CD4-positive, alpha-beta memory T cell (primary cell): Measurements from ENCODE around the gene MR1. TPM values are rescaled to one million over a fixed set of nuclear protein-coding genes. Genes with fewer than 3 reads are reported as not detected.
A peak's percentile ranks its signal among the peaks of the same experiment; 100 is the strongest.

Experiments
- CTCF ChIA-PET: fragments of 350-600 bp; sonication (Branson Sonifier 250); formaldehyde crosslinking; loops from one replicate; lab custom pipeline; 2021; ENCODE audit warnings: inconsistent platforms; ENCODE audit not compliant: partially characterized antibody; lab: Charles Lee
- POLR2A ChIA-PET: fragments of 350-600 bp; sonication (Branson Sonifier 250); formaldehyde crosslinking; loops from one replicate; lab custom pipeline; 2021; ENCODE audit not compliant: partially characterized antibody; lab: Charles Lee
- DNase-seq, 5 donors: peaks; one replicate each; pipeline versions ENCODE4 v3.0.0 to v3.0.0-alpha.2; 2020 to 2022; ENCODE audit warnings: mixed read lengths in 1 of 5
- H3K27ac ChIP-seq: one replicate; pipeline ENCODE4 v1.7.0; 2013; ENCODE audit warnings: low read depth, low read length
- H3K27me3 ChIP-seq: 2 replicates; pipeline ENCODE4 v1.7.0; 2013; ENCODE audit warnings: mild to moderate bottlenecking, low read length, moderate library complexity; ENCODE audit not compliant: insufficient read depth
- H3K36me3 ChIP-seq: 2 replicates; pipeline ENCODE4 v1.7.0; 2013; ENCODE audit warnings: mild to moderate bottlenecking, low read length, moderate library complexity; ENCODE audit not compliant: insufficient read depth
- H3K4me1 ChIP-seq: 2 replicates; pipeline ENCODE4 v1.7.0; 2013; ENCODE audit warnings: mild to moderate bottlenecking, low read length, moderate library complexity; ENCODE audit not compliant: insufficient read depth
- H3K4me3 ChIP-seq, 2 donors: one replicate each; pipeline ENCODE4 v1.7.0; 2013; ENCODE audit warnings: low read length in 2 of 2, mild to moderate bottlenecking in 1 of 2
- H3K9me3 ChIP-seq, 2 donors: one replicate each; pipeline ENCODE4 v1.7.0; 2013; ENCODE audit warnings: low read length in 2 of 2, control low read depth in 1 of 2; ENCODE audit not compliant: control insufficient read depth in 1 of 2
- H3K27ac Mint-ChIP-seq, 7 donors: one replicate each; pipeline ENCODE4 v1.8.0; 2020 to 2021; ENCODE audit warnings: mixed read lengths in 7 of 7, mild to moderate bottlenecking in 6 of 7, inconsistent platforms in 3 of 7, moderate library complexity in 3 of 7
- H3K27me3 Mint-ChIP-seq, 2 donors: one replicate each; pipeline ENCODE4 v1.8.0; 2020 to 2021; ENCODE audit warnings: mixed read lengths in 2 of 2
- H3K36me3 Mint-ChIP-seq, 2 donors: one replicate each; pipeline ENCODE4 v1.8.0; 2020 to 2021; ENCODE audit warnings: mixed read lengths in 2 of 2, inconsistent platforms in 1 of 2, mild to moderate bottlenecking in 1 of 2
- H3K4me1 Mint-ChIP-seq, 4 donors: one replicate each; pipeline ENCODE4 v1.8.0; 2020 to 2021; ENCODE audit warnings: mixed read lengths in 4 of 4, mild to moderate bottlenecking in 1 of 4
- H3K4me3 Mint-ChIP-seq, 8 donors: one replicate each; pipeline ENCODE4 v1.8.0; 2020 to 2021; ENCODE audit warnings: mixed read lengths in 8 of 8, mild to moderate bottlenecking in 7 of 8, moderate library complexity in 6 of 8, inconsistent platforms in 3 of 8
- H3K9me3 Mint-ChIP-seq, 8 donors: one replicate each; pipeline ENCODE4 v1.8.0; 2020 to 2021; ENCODE audit warnings: mixed read lengths in 8 of 8, mild to moderate bottlenecking in 5 of 8, inconsistent platforms in 3 of 8, moderate library complexity in 1 of 8
- intact Hi-C: fragments of 100-400 bp; cut with micrococcal nuclease; formaldehyde crosslinking; loops from one replicate; pipeline ENCODE4 v1.15.1; 2023
- polyA plus RNA-seq, 2 donors: library from polyadenylated mRNA; unstranded; fragments of 300-500 nt; fragmentation: Illumina TruSeq; gene quantifications; one replicate each; pipeline ENCODE4 v1.2.3, GENCODE V29; 2021
- total RNA-seq, 2 experiments: library from RNA; stranded (reverse); gene quantifications; one replicate each; pipeline ENCODE4 v1.2.3, GENCODE V29; 2021

MR1 gene
- total and polyA plus RNA-seq, 4 experiments from 2014 or later = 31.5 to 38.6 (median 32.5) TPM

- Histone ChIP-seq H3K27ac (peak within 1 kb of the TSS; percentile 100), H3K4me1 (peaks cover 40% of the 10 kb centered on the region), H3K27me3 (no peaks in the 10 kb centered on the region), H3K4me3 (peak within 1 kb of the TSS; percentile 68 to 69), H3K9me3 (no peaks in the 10 kb centered on the region), H3K36me3 (no peaks in the 10 kb centered on the region)
- H3K36me3 Mint-ChIP-seq = peaks cover 10 to 29% of the 10 kb centered on the region in 2 donors
- ChIA-PET CTCF (interaction anchor here (1.3 to 11.4 kb wide), 3 partner anchors 9 to 55 kb away, joined by 3 to 311 read pairs (median 75); no protein-coding TSS in a partner anchor), POLR2A (interaction anchor here (0.7 to 14.9 kb wide), 18 partner anchors 9 to 585 kb away, joined by 3 to 508 read pairs (median 12); partner anchors contain the start of genes ACBD6, MR1 and STX6)
- intact Hi-C loops = loop anchor here (1.0 to 5.0 kb wide), 9 partner anchors 17 to 586 kb away; partner anchors contain the start of genes ACBD6, MR1, STX6 and XPR1
- peaks cover 29 to 63% (median 40%) of the 10 kb centered on the region in 4 donors for H3K4me1 Mint-ChIP-seq
- peak within 1 kb of the TSS; percentile 98 to 100 (median 99) for H3K4me3 Mint-ChIP-seq
- no peaks in the 10 kb centered on the region for H3K27me3 Mint-ChIP-seq
- peaks cover 0 to 6% (median 0%) of the 10 kb centered on the region in 8 donors for H3K9me3 Mint-ChIP-seq
- DNase-seq = peak; percentile 93 to 95 (median 95)
- peak within 1 kb of the TSS; percentile 96 to 99 (median 99) for H3K27ac Mint-ChIP-seq
These were observed 54.6 kb downstream of the MR1 start, which contains the start of gene IER5 for GRCh38 chr1:181088079-181089016. Gene IER5 (plus strand): TSS chr1:181088700. CDS start chr1:181088903, 203 bp downstream.

- peaks cover 10 to 29% of the 10 kb centered on the region in 2 donors for H3K36me3 Mint-ChIP-seq
- H3K27ac Mint-ChIP-seq = peak overlapping the region; percentile 96 to 99 (median 99)
- no peaks in the 10 kb centered on the region for H3K27me3 ChIP-seq
- peak overlapping the region; percentile 68 to 69 for H3K4me3 ChIP-seq
- H3K9me3 ChIP-seq = no peaks in the 10 kb centered on the region
- ChIA-PET CTCF (interaction anchor here (1.3 to 11.4 kb wide), 4 partner anchors 8 to 77 kb away, joined by 3 to 311 read pairs (median 42); no protein-coding TSS in a partner anchor), POLR2A (interaction anchor here (0.7 to 14.9 kb wide), 18 partner anchors 8 to 586 kb away, joined by 3 to 508 read pairs (median 12); partner anchors contain the start of genes ACBD6, MR1 and STX6)
- H3K4me3 Mint-ChIP-seq = peak overlapping the region; percentile 98 to 100 (median 99)
- intact Hi-C loops = loop anchor here (2.0 to 5.0 kb wide), 3 partner anchors 66 to 587 kb away; partner anchors contain the start of genes ACBD6, STX6 and XPR1
- H3K27ac ChIP-seq = peak overlapping the region; percentile 100
- H3K4me1 ChIP-seq = peaks cover 39% of the 10 kb centered on the region
- peaks cover 28 to 61% (median 39%) of the 10 kb centered on the region in 4 donors for H3K4me1 Mint-ChIP-seq
- H3K27me3 Mint-ChIP-seq = no peaks in the 10 kb centered on the region
- DNase-seq = peak in 1 of 5 donors; percentile 44
- no peaks in the 10 kb centered on the region for H3K36me3 ChIP-seq
- H3K9me3 Mint-ChIP-seq = peaks cover 0 to 6% (median 0%) of the 10 kb centered on the region in 8 donors
These were observed 55.4 kb downstream of the MR1 start for GRCh38 chr1:181089017-181089675.

DNA sequence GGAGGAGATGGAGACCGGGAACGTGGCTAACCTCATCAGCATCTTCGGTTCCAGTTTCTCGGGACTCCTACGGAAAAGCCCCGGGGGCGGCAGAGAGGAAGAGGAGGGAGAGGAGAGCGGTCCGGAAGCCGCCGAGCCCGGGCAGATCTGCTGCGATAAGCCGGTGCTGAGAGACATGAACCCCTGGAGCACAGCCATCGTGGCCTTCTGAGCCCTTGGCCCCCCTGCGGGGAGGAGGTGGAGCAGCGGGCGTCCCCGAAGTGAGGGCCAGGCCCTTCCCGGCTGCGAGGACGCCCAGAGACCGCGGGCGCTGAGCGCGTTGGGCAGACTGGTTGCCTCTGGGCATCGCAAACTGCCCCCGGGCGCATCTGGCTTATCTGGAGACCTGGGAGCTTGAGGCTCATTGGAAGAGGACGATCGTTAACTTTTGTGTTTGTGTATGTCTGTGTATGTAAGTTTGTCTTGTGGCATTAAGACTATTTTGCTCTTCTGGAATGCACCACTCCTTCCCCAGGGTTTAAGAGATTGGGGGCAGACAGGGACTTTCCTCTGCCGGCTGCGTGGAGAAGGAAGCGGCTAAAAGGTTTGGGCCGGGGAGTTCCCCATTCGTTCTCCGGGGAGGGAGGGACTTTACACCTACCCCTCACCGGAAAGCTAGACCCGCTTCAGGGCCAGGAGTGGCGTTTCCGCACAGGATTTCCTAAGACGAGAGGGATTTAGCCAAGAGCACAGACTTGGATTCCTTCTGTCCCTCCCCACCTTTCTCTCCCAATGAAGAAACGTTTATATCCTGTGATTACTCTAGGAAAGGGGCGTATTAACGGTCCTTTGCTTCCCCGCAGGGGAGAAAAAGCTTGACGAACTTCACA is 56.1 kb downstream of the MR1 start:
- no peaks in the 10 kb centered on the region for H3K27me3 Mint-ChIP-seq
- peak overlapping the region; percentile 93 to 100 (median 98) for H3K4me3 Mint-ChIP-seq
- H3K9me3 Mint-ChIP-seq = peaks cover 0 to 6% (median 0%) of the 10 kb centered on the region in 8 donors
- DNase-seq = peak; percentile 79 to 94 (median 82)
- Histone ChIP-seq H3K9me3 (no peaks in the 10 kb centered on the region), H3K27me3 (no peaks in the 10 kb centered on the region), H3K27ac (peak overlapping the region; percentile 100), H3K4me3 (peak overlapping the region; percentile 68 to 69), H3K4me1 (peaks cover 31% of the 10 kb centered on the region), H3K36me3 (no peaks in the 10 kb centered on the region)
- peaks cover 23 to 56% (median 36%) of the 10 kb centered on the region in 4 donors for H3K4me1 Mint-ChIP-seq
- intact Hi-C loops = loop anchor here (2.0 to 5.0 kb wide), 5 partner anchors 67 to 1208 kb away; partner anchors contain the start of genes ACBD6, STX6, TOR1AIP1 and XPR1
- H3K27ac Mint-ChIP-seq = peak overlapping the region; percentile 96 to 99 (median 99)
- ChIA-PET CTCF (interaction anchor here (1.2 to 11.4 kb wide), 7 partner anchors 8 to 76 kb away, joined by 3 to 311 read pairs (median 10); no protein-coding TSS in a partner anchor), POLR2A (interaction anchor here (0.8 to 14.9 kb wide), 21 partner anchors 10 to 1207 kb away, joined by 3 to 508 read pairs (median 12); partner anchors contain the start of genes ACBD6, MR1, STX6 and TOR1AIP1)
- peaks cover 12 to 35% of the 10 kb centered on the region in 2 donors for H3K36me3 Mint-ChIP-seq

GRCh38 chr1:181090641-181091126 is 56.9 kb downstream of the MR1 start:
- Histone ChIP-seq H3K27ac (peak overlapping the region; percentile 100), H3K27me3 (no peaks in the 10 kb centered on the region), H3K4me1 (peaks cover 30% of the 10 kb centered on the region), H3K9me3 (no peaks in the 10 kb centered on the region), H3K4me3 (peak overlapping the region; percentile 68 to 69), H3K36me3 (no peaks in the 10 kb centered on the region)
- intact Hi-C loops = loop anchor here (5.0 kb wide), 2 partner anchors 307 to 1208 kb away; partner anchors contain the start of gene TOR1AIP1
- H3K27ac Mint-ChIP-seq = peak overlapping the region; percentile 96 to 99 (median 99)
- peak; percentile 40 to 74 (median 49) for DNase-seq
- H3K9me3 Mint-ChIP-seq = peaks cover 0 to 6% (median 0%) of the 10 kb centered on the region in 8 donors
- no peaks in the 10 kb centered on the region for H3K27me3 Mint-ChIP-seq
- peak overlapping the region; percentile 93 to 100 (median 98) for H3K4me3 Mint-ChIP-seq
- peaks cover 16 to 38% of the 10 kb centered on the region in 2 donors for H3K36me3 Mint-ChIP-seq
- CTCF ChIA-PET = interaction anchor here (1.2 to 11.4 kb wide), 6 partner anchors 11 to 75 kb away, joined by 3 to 311 read pairs (median 12); no protein-coding TSS in a partner anchor
- H3K4me1 Mint-ChIP-seq = peaks cover 23 to 56% (median 36%) of the 10 kb centered on the region in 4 donors
- POLR2A ChIA-PET = interaction anchor here (0.8 to 14.9 kb wide), 17 partner anchors 9 to 1208 kb away, joined by 3 to 508 read pairs (median 12); partner anchors contain the start of genes ACBD6, MR1, STX6 and TOR1AIP1

- DNase-seq = no peak
- H3K36me3 Mint-ChIP-seq = peaks cover 16 to 40% of the 10 kb centered on the region in 2 donors
These were observed 57.7 kb downstream of the MR1 start for GRCh38 chr1:181091309-181092040.

More at GRCh38 chr1:181091309-181092040, 57.7 kb downstream of the MR1 start:
- intact Hi-C loops = loop anchor here (5.0 kb wide), 2 partner anchors 306 to 1209 kb away; partner anchors contain the start of gene TOR1AIP1
- CTCF ChIA-PET = interaction anchor here (1.1 to 11.4 kb wide), 7 partner anchors 7 to 74 kb away, joined by 3 to 311 read pairs (median 10); no protein-coding TSS in a partner anchor
- H3K27ac ChIP-seq = peak overlapping the region; percentile 100
- no peaks in the 10 kb centered on the region for H3K36me3 ChIP-seq
- no peaks in the 10 kb centered on the region for H3K27me3 Mint-ChIP-seq
- peaks cover 30% of the 10 kb centered on the region for H3K4me1 ChIP-seq
- no peaks in the 10 kb centered on the region for H3K27me3 ChIP-seq
- H3K4me3 Mint-ChIP-seq = peak overlapping the region; percentile 93 to 100 (median 98)
- peak overlapping the region; percentile 62 to 99 (median 99) for H3K27ac Mint-ChIP-seq
- H3K4me3 ChIP-seq = peak overlapping the region in 1 of 2 donors; percentile 69
- H3K4me1 Mint-ChIP-seq = peaks cover 23 to 56% (median 36%) of the 10 kb centered on the region in 4 donors
- no peaks in the 10 kb centered on the region for H3K9me3 ChIP-seq
- POLR2A ChIA-PET = interaction anchor here (0.8 to 14.9 kb wide), 13 partner anchors 10 to 1209 kb away, joined by 3 to 508 read pairs (median 5); partner anchors contain the start of genes MR1, STX6 and TOR1AIP1
- H3K9me3 Mint-ChIP-seq = peaks cover 0 to 6% (median 0%) of the 10 kb centered on the region in 8 donors
